Measurements from ENCODE around the gene DAGLB.
"Not testable (repeated sequence)": the region's sequence is repeated elsewhere in the genome, so short reads cannot be mapped to it uniquely, and the experiment has no call there.

DAGLB gene

GRCh38 chr7:6461946-6462550 lies 14.3 kb upstream of the DAGLB start:
- DNase-seq (ENCODE audit: low read depth in 1 of 2, low spot score in 1 of 2), result no peak

GRCh38 chr7:6460990-6461584 lies 13.3 kb upstream of the DAGLB start:
- DNase-seq (ENCODE audit: low read depth in 1 of 2, low spot score in 1 of 2), result no peak

DNA sequence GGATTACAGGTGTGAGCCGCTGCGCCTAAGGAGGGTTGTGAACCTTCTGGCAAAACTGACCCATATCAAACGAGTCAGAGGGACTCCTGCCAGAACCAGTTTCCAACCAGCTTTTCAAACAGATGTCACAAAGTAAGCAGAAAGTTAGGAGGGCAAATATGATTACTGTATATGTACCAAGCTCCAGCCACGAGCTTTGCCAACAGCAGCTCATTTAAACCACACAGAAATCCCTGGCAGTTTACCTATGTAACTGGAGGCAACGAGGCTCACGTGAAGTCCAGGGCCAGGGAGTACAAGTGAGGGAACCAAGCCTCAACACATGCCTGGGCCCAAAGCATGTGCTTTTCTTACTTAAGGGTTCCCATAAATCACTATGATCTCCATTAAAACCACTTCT lies 12.5 kb upstream of the DAGLB start:
- DNase-seq (ENCODE audit: low read depth in 1 of 2, low spot score in 1 of 2), result no peak

GRCh38 chr7:6458676-6459075 lies 10.9 kb upstream of the DAGLB start:
- not testable (repeated sequence) for DNase-seq (ENCODE audit: low read depth in 1 of 2, low spot score in 1 of 2)

DNA sequence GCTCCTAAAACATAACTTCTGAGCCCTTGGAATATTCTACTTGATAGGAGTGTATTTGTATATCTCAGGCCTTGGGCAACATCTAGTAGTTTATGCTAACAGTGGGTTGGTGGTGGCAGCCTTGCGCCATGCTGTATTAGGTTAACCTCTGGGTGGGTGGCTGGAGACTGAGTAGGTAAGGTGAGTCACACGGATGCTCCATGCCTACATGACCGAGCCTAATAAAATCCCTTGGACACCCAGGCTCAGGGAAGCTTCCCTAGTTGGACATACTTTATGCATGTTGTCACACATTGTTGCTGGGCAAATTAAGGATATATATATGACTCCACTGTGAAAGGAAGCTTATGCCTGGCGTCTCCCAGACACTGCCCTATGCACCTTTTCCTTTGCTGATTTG lies 6.0 kb upstream of the DAGLB start:
- DNase-seq (ENCODE audit: low read depth in 1 of 2, low spot score in 1 of 2), result no peak

DNA sequence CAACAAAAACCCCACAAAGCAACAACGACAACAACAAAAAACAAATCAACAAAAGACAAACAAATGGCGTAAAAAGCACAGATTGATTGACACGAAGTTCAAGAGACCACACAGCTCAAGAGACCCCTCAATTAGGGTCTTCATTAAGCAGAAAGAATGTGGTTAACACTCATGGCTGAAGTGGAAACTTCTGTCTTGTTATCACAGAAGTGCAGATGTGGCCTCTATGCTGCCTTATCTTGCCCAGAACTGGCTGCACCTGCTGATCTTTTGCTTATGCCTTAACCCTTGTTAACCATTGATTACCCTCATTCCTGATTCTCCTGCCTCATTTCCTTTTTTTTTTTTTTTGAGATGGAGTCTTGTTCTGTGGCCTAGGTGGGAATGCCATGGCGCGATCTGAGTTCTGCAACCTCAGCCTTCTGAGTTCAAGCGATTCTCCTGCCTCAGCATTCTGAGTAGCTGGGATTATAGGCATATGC lies 3.5 kb upstream of the DAGLB start:
- DNase-seq (ENCODE audit: low read depth in 1 of 2, low spot score in 1 of 2), result no peak

- not testable (repeated sequence) for DNase-seq (ENCODE audit: low read depth in 1 of 2, low spot score in 1 of 2)
Measured at GRCh38 chr7:6450591-6450990, 2.8 kb upstream of the DAGLB start.

DNA sequence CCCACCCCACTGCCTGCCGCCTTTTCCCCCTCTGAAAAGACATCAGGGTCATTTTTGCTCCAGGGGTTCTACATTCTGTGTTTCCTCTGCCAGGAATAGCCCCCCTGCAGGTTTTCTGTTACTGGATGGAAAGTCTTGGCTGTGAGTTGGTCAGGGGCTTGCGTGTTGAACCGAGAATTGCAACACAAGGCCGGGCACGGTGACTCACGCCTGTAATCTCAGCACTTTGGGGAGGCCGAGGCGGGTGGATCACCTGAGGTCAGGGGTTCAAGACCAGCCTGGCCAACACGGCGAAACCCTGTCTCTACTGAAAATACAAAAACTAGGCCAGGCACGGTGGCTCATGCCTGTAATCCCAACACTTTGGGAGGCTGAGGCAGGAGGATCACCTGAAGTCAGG lies 2.1 kb upstream of the DAGLB start:
- not testable (repeated sequence) for DNase-seq (ENCODE audit: low read depth in 1 of 2, low spot score in 1 of 2)

GRCh38 chr7:6448943-6449543 lies 1.3 kb upstream of the DAGLB start:
- no peak for DNase-seq (ENCODE audit: low read depth in 1 of 2, low spot score in 1 of 2)

DNA sequence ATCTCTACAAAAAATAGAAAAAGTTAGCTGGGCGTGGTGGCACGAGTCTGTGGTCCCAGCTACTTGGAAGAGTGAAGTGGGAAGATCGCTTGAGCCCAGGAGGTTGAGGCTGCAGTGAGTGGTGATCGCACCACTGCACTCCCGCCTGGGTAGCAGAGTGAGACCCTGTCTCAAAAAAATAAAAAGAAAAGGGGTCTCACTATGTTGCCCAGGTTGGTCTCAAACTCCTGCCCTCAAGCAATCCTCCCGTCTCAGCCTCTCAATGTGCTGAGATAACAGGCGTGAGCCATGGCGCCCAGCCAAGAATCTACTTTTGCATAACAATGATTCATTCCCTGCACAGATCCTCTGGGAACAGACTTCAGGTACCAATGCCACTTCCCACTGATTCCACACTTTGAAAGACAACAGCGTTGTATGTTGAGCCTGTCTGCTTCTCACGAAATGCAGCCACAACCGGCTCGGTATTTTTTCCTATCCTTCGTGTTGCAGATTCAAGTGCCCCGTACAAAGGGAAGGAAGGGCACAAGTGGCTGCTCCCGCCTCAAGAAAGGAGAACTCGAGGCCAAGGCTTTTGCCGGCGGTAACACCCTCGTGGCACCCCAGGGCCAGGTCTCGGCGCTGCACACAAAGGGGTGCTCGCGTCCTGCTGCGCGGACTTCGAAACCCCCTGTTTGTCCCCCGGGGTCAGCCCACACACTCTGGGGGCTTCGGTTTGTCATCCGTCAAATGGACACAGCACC lies 745 bp downstream of the DAGLB start:
- no peak for DNase-seq (ENCODE audit: low read depth in 1 of 2, low spot score in 1 of 2)

- DNase-seq (ENCODE audit: low read depth in 1 of 2, low spot score in 1 of 2), result no peak
Measured at GRCh38 chr7:6444516-6445269, 3.1 kb downstream of the DAGLB start.

- no peak for DNase-seq (ENCODE audit: low read depth in 1 of 2, low spot score in 1 of 2)
Measured at GRCh38 chr7:6443372-6443941, 4.3 kb downstream of the DAGLB start.

- DNase-seq (ENCODE audit: low read depth in 1 of 2, low spot score in 1 of 2), result no peak
Measured at GRCh38 chr7:6442114-6442513, 5.6 kb downstream of the DAGLB start.

DNA sequence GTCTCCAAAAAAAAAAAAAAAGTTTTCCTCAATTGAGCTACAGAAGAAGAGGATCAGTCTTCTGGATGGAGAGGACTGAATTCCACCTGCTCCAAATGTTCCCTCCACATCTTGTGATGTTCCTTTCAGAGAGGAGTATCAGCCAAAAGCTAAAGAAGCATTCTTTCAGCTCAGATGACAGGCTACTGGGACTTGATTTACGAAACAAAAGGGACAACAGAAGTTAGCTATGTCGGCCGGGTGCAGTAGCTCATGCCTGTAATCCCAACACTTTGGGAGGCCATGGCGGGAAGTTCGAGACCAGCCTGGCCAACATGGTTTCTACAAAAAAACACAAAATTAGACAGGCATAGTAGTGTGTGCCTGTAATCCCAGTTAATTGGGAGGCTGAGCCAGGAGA lies 7.4 kb downstream of the DAGLB start:
- DNase-seq (ENCODE audit: low read depth in 1 of 2, low spot score in 1 of 2), result no peak

DNA sequence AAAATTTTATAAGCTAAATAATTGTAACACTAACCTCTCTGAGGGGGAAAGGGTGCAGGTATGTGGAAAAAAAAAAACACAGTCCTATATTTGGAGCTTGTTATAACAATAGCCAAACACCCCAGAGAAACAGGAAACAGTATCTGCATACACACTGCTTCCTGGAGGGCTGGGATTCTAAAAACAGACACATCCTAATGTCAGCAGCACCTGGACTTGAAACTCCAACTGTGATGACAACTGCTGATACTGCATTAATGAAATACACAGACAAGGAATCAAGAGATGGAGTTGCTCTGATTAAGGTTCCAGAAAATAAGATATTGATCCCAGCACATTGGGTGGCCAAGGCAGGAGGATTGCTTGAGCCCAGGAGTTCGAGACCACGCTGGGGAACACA lies 9.3 kb downstream of the DAGLB start:
- DNase-seq (ENCODE audit: low read depth in 1 of 2, low spot score in 1 of 2), result no peak

DNA sequence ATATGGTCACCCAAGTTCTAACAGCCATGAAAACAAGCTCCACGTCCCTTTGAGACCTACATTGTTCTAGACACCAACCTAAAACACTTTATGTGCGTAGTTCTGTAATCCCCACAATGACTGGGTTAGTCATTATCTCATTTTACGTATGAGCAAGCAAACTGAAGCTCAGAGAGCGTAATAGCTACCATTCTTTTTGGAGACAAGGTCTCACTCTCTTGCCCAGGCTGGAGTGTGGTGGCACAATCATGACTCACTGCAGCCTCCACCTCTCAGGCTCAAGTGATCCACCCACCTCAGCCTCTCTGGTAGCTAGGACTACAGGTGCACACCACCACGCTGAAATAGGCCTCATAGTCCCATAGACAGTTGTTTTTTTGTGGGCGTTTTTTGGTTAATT lies 10.5 kb downstream of the DAGLB start:
- DNase-seq (ENCODE audit: low read depth in 1 of 2, low spot score in 1 of 2), result no peak

GRCh38 chr7:6436385-6436685 lies 11.4 kb downstream of the DAGLB start:
- no peak for DNase-seq (ENCODE audit: low read depth in 1 of 2, low spot score in 1 of 2)

DNA sequence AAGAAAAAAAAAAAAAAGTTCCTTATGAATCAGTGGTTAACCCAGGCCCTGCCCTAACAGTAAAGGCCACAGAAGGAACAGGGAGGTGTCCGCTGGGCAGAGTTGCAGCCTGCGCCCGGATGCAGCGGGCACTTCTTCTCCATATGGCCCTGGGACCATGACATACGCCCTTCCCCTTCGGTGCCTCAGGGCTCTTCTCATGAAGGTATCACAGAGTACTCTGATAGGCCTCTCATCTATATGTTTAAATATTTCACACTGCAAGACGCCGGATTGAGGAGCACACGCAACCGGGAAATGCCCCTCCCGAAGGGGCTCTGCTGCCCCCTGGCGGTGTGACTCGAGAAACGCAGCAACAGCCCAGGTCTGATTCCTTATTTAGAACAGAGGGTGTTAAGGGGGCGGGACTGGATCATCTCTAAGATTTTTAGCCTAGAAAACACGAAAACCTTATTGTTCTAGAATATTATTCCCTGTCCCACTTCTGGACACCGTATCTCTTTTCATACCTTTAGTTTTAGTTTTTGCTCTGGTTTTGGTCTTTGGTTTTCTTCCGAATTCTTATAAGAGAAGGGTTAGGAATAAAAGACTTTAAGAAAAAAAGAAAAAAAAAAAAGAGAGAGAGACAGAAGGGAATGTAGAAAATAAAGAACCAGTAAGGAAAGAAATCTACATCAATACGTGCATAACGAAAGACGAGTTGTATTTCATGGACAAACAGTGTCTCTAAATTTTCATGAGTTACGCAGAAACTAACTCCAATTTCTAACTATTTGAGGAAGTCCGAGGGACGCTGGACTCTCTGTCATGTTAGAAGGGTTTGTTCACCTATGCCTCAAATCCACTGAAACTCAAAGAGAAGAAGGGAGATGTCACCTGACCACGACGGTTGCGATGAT lies 12.0 kb downstream of the DAGLB start:
- DNase-seq (ENCODE audit: low read depth in 1 of 2, low spot score in 1 of 2), result peak; percentile 80 to 81

- no peak for DNase-seq (ENCODE audit: low read depth in 1 of 2, low spot score in 1 of 2)
Measured at GRCh38 chr7:6433784-6434615, 13.8 kb downstream of the DAGLB start.
